B cell (primary cell): ENCODE data around the gene SLC2A4. TPM values are rescaled to one million over a fixed set of nuclear protein-coding genes. Genes with fewer than 3 reads are reported as not detected.
A peak's percentile ranks its signal among the peaks of the same experiment; 100 is the strongest.

Experiments
- ATAC-seq: fragments of 200-7000 bp; cut with Tn5 transposase; one replicate; pipeline ENCODE4 v1.10.0; 2021; ENCODE audit warnings: low read depth, mild to moderate bottlenecking, moderate number of reproducible peaks, moderate library complexity
- CTCF ChIA-PET: fragments of 350-600 bp; sonication (Branson Sonifier 250); formaldehyde crosslinking; loops from one replicate; lab custom pipeline; 2021; ENCODE audit warnings: antibody characterized with exemption, inconsistent platforms; lab: Charles Lee
- POLR2A ChIA-PET: fragments of 350-600 bp; sonication (Branson Sonifier 250); formaldehyde crosslinking; loops from one replicate; lab custom pipeline; 2021; ENCODE audit warnings: antibody characterized with exemption; lab: Charles Lee
- DNase-seq: peaks from one replicate; pipeline ENCODE4 v3.0.0; 2013
- H2AFZ ChIP-seq: 2 replicates; pipeline ENCODE4 v1.6.1; 2012; ENCODE audit warnings: mild to moderate bottlenecking, low read depth, low read length; ENCODE audit not compliant: insufficient read depth, poor library complexity, severe bottlenecking
- H3K27ac ChIP-seq, 2 donors: 1 replicate in 1 of 2; 2 replicates in 1 of 2; pipeline ENCODE4 v1.5.1; 2012 to 2013; ENCODE audit warnings: low read length in 2 of 2, mild to moderate bottlenecking in 2 of 2, moderate library complexity in 1 of 2
- H3K27me3 ChIP-seq, 4 experiments: fragments of 200-600 bp in 1 of 4; sonication (generic) in 1 of 4; replicated peaks in 1 of 4; 1 replicate in 2 of 4; 2 replicates in 2 of 4; pipeline versions ENCODE4 v1.6.1 to v1.7.0; 2013 to 2016; ENCODE audit warnings: low read length in 3 of 4, mild to moderate bottlenecking in 2 of 4, mixed read lengths in 1 of 4, moderate library complexity in 1 of 4; ENCODE audit not compliant: insufficient read depth in 4 of 4, control insufficient read depth in 3 of 4; ENCODE audit errors: control extremely low read depth in 1 of 4
- H3K36me3 ChIP-seq, 2 experiments: replicated peaks in 1 of 2; 1 replicate in 1 of 2; 2 replicates in 1 of 2; pipeline versions ENCODE4 v1.6.1 to v1.7.1; 2013; ENCODE audit warnings: low read length in 1 of 2; ENCODE audit not compliant: insufficient read depth in 2 of 2, control insufficient read depth in 1 of 2; ENCODE audit errors: control extremely low read depth in 1 of 2, extremely low read depth in 1 of 2
- H3K4me1 ChIP-seq, 2 donors: fragments of 200-600 bp in 1 of 2; sonication (generic) in 1 of 2; 1 replicate in 1 of 2; 2 replicates in 1 of 2; pipeline versions ENCODE4 v1.5.1 to v1.6.1; 2013 to 2017; ENCODE audit warnings: low read length in 2 of 2; ENCODE audit not compliant: control insufficient read depth in 2 of 2, insufficient read depth in 2 of 2
- H3K4me2 ChIP-seq: replicated peaks from 2 replicates; pipeline ENCODE3; 2012; ENCODE audit warnings: mild to moderate bottlenecking, low read depth, low read length; ENCODE audit not compliant: poor library complexity, severe bottlenecking
- H3K4me3 ChIP-seq, 5 experiments: fragments of 200-600 bp in 1 of 5; sonication (generic) in 1 of 5; 1 replicate in 3 of 5; 2 replicates in 2 of 5; pipeline versions ENCODE4 v1.5.1 to v1.7.0; 2011 to 2016; ENCODE audit warnings: low read length in 4 of 5, mild to moderate bottlenecking in 4 of 5, low read depth in 2 of 5, control low read depth in 1 of 5, moderate library complexity in 1 of 5; ENCODE audit not compliant: insufficient read depth in 1 of 5; ENCODE audit errors: control extremely low read depth in 1 of 5, extremely low read depth in 1 of 5
- H3K79me2 ChIP-seq: fragments of 200-600 bp; sonication (generic); one replicate; pipeline ENCODE4 v1.6.0; 2016; ENCODE audit warnings: low read length; ENCODE audit not compliant: control insufficient read depth, insufficient read depth
- H3K9ac ChIP-seq: fragments of 200-600 bp; sonication (generic); 2 replicates; pipeline ENCODE4 v1.6.1; 2017; ENCODE audit warnings: mild to moderate bottlenecking, low read length, moderate library complexity
- H3K9me3 ChIP-seq, 3 donors: one replicate each; pipeline versions ENCODE4 v1.6.1 to v1.7.1; 2013; ENCODE audit warnings: low read length in 2 of 3; ENCODE audit not compliant: control insufficient read depth in 2 of 3, insufficient read depth in 1 of 3; ENCODE audit errors: control extremely low read depth in 1 of 3
- H4K20me1 ChIP-seq: 2 replicates; pipeline ENCODE4 v1.6.0; 2012; ENCODE audit warnings: mild to moderate bottlenecking, low read length; ENCODE audit not compliant: insufficient read depth, control insufficient read depth, poor library complexity, severe bottlenecking
- H3K27ac Mint-ChIP-seq: one replicate; pipeline ENCODE4 v1.8.0; 2021; ENCODE audit warnings: mixed read lengths
- H3K27me3 Mint-ChIP-seq: one replicate; pipeline ENCODE4 v1.8.0; 2021; ENCODE audit warnings: mixed read lengths
- H3K4me1 Mint-ChIP-seq: one replicate; pipeline ENCODE4 v1.8.0; 2021; ENCODE audit warnings: mixed read lengths
- H3K4me3 Mint-ChIP-seq: one replicate; pipeline ENCODE4 v1.8.0; 2021; ENCODE audit warnings: mixed read lengths
- H3K9me3 Mint-ChIP-seq: one replicate; pipeline ENCODE4 v1.8.0; 2022; ENCODE audit warnings: mixed read lengths; ENCODE audit not compliant: insufficient read depth
- EZH2 ChIP-seq: IDR thresholded peaks from 2 replicates; pipeline ENCODE4 v1.6.1; 2012; ENCODE audit warnings: borderline replicate concordance, low read depth, mild to moderate bottlenecking, moderate library complexity, low read length; ENCODE audit not compliant: insufficient read depth, poor library complexity, severe bottlenecking
- WGBS: methylation state at CpG from one replicate; pipeline ENCODE4 v1.1.5; 2013; ENCODE audit warnings: missing lambda C conversion rate; ENCODE audit not compliant: insufficient coverage; 5-methylcytosine and 5-hydroxymethylcytosine counted together
- intact Hi-C: fragments of 100-400 bp; cut with micrococcal nuclease; formaldehyde crosslinking; loops from one replicate; pipeline ENCODE4 v1.10.0; 2022
- polyA plus RNA-seq: library from polyadenylated mRNA; depleted of rRNA; stranded (reverse); fragments of >200 nt; gene quantifications from 2 replicates; pipeline ENCODE4 v1.2.3, GENCODE V29; 2012
- total RNA-seq, 2 donors: library from RNA; stranded (reverse); fragments of 120-200 nt in 1 of 2; gene quantifications; 1 replicate in 1 of 2; 2 replicates in 1 of 2; pipeline versions ENCODE4 v1.2.3 to v1.2.4, GENCODE V29; 2013 to 2022
- TF ChIP-seq, protein P1 (sequence below): fragments of 200-600 bp; IDR thresholded peaks from one replicate; pipeline ENCODE4 v1.8.0; 2022; ENCODE audit warnings: antibody characterized with exemption, mild to moderate bottlenecking

The SLC2A4 gene
- total and polyA plus RNA-seq, 2 donors (not counting 1 experiment from before 2014, with no cell fraction given), result not detected

DNA sequence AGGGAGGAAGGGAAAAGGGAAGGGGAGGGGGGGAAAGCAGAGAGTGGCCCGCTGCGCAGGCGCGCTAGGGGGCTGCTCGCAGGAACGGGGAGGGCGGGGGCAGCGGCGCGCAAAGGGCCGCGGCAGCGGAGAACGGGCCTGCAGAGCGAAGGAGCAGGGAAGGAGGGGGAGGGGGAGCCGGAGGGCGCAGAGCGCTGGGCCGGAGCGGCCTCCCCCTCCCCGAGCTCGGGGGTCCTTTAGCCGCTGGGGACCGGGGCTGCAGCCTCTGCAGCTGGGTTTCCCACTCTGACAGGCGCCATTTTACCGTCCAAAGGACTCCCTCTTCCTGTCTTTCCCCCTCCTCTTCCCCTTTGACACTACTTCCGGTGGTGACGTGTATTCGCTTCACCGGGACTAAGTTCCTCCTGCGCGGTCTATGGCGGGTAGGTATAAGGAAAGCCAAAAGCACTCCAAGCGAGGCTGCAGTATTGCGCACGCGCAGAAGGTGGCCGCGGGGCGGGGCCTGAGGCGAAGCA lies 29.8 kb upstream of the SLC2A4 start, which contains the start of gene CTDNEP1:
Gene CTDNEP1 (minus strand): TSS at position 74 of the 515 bp plus-strand sequence. CDS start 438 bp downstream, outside the sequence.
- Histone ChIP-seq H3K36me3 (peaks cover 8 to 31% of the 10 kb centered on the region in 2 experiments), H3K9me3 (no peaks in the 10 kb centered on the region), H3K9ac (peak within 1 kb of the TSS; percentile 94), H3K79me2 (peaks cover 59% of the 10 kb centered on the region), H3K4me1 (peaks cover 30 to 33% of the 10 kb centered on the region in 2 donors), H2AFZ (peak within 1 kb of the TSS; percentile 86), H3K4me2 (peak within 1 kb of the TSS; percentile 99), H4K20me1 (peaks cover 14% of the 10 kb centered on the region), H3K27me3 (no peaks in the 10 kb centered on the region), H3K4me3 (peak within 1 kb of the TSS; percentile 69 to 90 (median 78)), H3K27ac (peak within 1 kb of the TSS; percentile 98 to 100)
- TF ChIP-seq, protein P1, sequence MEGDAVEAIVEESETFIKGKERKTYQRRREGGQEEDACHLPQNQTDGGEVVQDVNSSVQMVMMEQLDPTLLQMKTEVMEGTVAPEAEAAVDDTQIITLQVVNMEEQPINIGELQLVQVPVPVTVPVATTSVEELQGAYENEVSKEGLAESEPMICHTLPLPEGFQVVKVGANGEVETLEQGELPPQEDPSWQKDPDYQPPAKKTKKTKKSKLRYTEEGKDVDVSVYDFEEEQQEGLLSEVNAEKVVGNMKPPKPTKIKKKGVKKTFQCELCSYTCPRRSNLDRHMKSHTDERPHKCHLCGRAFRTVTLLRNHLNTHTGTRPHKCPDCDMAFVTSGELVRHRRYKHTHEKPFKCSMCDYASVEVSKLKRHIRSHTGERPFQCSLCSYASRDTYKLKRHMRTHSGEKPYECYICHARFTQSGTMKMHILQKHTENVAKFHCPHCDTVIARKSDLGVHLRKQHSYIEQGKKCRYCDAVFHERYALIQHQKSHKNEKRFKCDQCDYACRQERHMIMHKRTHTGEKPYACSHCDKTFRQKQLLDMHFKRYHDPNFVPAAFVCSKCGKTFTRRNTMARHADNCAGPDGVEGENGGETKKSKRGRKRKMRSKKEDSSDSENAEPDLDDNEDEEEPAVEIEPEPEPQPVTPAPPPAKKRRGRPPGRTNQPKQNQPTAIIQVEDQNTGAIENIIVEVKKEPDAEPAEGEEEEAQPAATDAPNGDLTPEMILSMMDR, result no peak
- TF ChIP-seq EZH2, result no peak
- Mint-ChIP-seq H3K4me3 (peak within 1 kb of the TSS; percentile 98), H3K27me3 (no peaks in the 10 kb centered on the region), H3K27ac (peak within 1 kb of the TSS; percentile 100), H3K4me1 (peaks cover 44% of the 10 kb centered on the region), H3K9me3 (no peaks in the 10 kb centered on the region)
- peak; percentile 81 for ATAC-seq
- DNase-seq, result no peak
- intact Hi-C loops, result loop anchor here (1.0 to 5.0 kb wide), 10 partner anchors 37 to 606 kb away; partner anchors contain the start of genes CYB5D1, EIF5A, NAA38 and NEURL4
- ChIA-PET CTCF (interaction anchor here (0.8 to 1.6 kb wide), 4 partner anchors 10 to 44 kb away, joined by 3 to 6 read pairs (median 4); partner anchors contain the start of genes GABARAP and PHF23), POLR2A (interaction anchor here (0.5 to 3.6 kb wide), 9 partner anchors 9 to 945 kb away, joined by 3 to 26 read pairs (median 3); partner anchors contain the start of genes ACADVL, ACAP1, DLG4 and GABARAP)
- WGBS, result 1% methylated on average over 35 of the region's 41 CpGs
